NCI-H2227 (cell line): Measurements from ENCODE around the gene AK8.

Source experiments
- DNase-seq: peaks from one replicate; lab custom pipeline; 2025; ENCODE audit not compliant: unreplicated experiment; lab: John Stamatoyannopoulos, UW

Gene AK8

DNA sequence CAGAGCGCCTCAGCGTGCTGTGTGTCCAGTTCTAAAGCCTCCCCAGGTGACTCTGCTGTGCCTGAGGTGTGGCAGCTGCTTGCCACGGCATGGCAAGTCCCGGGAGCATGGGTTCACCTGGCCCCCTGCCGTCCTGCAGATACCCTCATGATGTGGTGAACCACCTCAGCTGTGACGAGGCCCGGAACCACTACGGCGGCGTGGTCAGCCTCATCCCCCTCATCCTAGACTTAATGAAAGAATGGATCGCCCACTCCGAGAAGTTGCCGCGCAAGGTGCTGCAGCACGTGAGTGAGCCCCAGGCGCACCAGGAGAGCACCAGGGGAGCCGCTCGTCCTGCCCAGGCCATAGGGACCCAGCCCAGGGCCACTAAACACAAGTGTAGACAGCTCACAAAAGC, 10.1 kb upstream of the AK8 start:
- DNase-seq: no peak

GRCh38 chr9:132887181-132888120, 9.4 kb upstream of the AK8 start:
- no peak for DNase-seq

DNA sequence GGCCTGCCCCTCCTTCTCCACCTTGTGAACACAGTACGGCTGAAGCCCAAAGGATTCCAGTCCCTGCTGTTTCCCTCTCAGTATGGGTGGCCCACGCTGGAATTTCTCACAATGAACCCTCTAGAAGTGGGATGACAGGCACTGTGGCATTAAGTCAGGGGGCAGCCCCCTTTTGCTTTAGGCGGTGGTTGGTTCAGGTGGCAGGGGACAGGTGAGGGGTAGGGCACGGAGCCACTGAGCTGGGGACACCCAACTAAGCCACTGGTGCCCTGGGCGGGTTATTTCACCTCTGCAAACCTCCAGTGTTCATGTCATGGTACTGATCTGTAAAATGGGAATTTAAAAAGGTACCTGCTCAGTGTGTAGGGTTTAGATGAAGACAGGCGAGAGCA, 8.2 kb upstream of the AK8 start:
- DNase-seq: no peak

GRCh38 chr9:132885720-132886333, 7.7 kb upstream of the AK8 start:
- no peak for DNase-seq

GRCh38 chr9:132883349-132884294, 5.5 kb upstream of the AK8 start:
- DNase-seq: no peak

DNA sequence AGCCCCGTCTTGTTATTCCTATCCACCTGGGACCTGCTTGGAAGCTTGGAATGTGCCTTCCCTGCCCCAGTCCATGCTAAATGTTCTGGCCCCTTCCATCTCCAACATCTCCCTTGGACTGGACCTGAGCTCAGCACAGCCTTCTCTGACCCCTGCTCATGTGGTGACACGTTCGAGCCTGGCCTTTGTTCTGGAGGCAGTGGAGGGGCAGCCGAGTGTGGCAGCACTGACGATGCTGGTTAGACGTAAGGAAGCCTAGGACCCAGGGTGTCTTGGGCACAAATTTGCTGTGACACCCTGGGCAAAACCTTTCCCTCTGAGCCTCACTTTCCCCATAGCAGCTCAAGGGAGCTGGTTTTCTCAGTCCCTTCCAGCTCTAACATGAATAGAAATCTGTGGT, 4.5 kb upstream of the AK8 start:
- no peak for DNase-seq

GRCh38 chr9:132881826-132882225, 3.7 kb upstream of the AK8 start:
- no peak for DNase-seq

DNA sequence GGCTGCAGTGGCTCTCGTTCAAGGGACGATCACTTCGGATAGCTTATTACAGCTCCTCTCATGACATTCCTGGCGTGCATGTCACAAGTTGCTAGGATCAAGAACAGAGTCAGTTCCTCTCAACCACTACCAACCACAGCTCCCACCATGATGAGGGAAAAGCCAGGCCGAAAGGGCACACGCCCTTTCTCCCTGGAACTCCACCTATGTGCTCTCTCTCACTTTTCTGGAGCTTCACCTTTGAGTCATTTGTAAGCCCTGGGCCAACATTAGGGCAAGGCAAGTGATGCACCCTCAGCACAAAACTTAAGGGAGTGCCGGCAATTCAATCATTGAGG, 2.2 kb upstream of the AK8 start:
- DNase-seq: no peak

GRCh38 chr9:132879457-132880323, 1.6 kb upstream of the AK8 start:
- DNase-seq: no peak

GRCh38 chr9:132878695-132879456, 792 bp upstream of the AK8 start, which contains the start of gene SPACA9:
SPACA9 (plus strand) TSS chr9:132878898; CDS start chr9:132883948, 5,050 bp downstream.
- peak; percentile 70 for DNase-seq

- no peak for DNase-seq
Observed at GRCh38 chr9:132877458-132877823, 643 bp downstream of the AK8 start.

DNA sequence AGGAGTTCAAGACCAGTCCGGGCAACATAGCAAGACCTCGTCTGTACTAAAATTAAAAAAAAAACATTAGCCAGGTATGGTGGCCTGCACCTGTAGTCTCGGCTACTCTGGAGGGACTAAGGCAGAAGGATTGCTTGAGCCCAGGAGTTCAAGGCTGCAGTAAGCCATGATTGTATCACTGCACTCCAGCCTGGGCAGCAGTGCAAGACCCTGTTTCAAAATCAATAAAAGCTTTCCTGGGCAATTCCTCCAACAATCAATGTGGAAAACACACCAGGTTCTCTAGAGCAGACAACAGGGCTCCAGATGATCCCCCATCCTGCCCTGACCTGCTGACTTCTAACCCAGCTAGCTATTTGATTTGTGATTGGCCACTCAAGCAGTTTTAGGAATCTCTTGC, 1.2 kb downstream of the AK8 start:
- no peak for DNase-seq

DNA sequence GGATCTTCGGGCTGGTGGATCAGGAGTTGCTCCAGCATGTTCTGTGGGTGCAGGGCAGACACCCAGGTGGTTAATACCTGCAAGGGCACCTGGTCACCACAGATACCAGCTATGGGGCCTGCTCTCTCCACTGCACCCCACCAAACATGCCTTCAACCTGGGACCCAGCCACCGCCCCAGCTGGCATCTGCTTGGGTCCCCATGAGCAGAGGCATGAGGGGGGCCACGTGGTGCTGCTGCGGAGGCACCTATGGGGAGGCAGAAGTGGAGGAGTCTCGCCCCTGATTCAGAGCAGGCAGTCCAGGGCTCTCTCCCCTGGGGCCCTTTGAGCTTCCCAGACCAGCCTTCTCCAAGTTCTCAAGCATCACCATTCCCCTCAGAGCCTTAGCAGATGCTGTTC, 2.9 kb downstream of the AK8 start:
- no peak for DNase-seq

DNA sequence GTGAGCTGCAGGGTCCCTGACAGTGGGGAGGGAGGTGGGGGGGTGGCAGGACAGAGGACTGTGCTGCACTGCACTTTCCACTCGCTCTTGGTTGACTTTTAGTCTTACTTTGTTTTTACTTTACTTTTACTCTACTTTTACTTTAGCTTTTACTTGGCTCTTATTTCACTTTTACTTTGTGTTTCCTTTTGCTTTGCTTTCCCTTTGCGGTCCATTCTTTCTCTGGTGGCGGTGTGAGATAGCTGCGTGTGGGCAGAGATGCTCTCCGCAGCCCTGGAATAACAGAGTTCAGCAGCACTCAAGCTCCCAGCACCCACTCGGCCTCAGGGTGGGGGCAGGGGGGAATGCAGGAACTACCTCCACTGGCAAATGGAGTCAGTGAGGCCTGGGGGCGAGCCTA, 4.7 kb downstream of the AK8 start:
- DNase-seq: no peak

- DNase-seq: no peak
Observed at GRCh38 chr9:132869266-132869665, 8.8 kb downstream of the AK8 start.

DNA sequence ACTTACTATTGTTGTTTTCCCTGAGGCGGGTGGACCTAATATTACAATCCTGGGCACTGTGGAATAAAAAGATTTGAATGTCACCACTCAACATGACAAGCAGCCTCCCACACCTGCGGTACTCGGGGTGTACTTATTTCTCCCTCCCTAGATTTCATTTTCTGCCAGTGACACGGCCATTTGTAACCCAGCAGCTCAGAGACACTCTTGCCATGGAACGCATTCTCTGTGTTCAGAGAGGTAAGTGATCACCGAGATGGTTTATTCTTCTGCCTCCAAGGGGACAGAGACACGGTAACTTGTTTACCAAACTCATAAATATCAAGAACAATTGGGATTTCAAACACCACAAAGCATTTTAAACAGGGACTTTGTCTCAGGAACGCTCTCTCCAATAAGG, 11.2 kb downstream of the AK8 start:
- no peak for DNase-seq

GRCh38 chr9:132864691-132865090, 13.4 kb downstream of the AK8 start:
- DNase-seq: no peak

DNA sequence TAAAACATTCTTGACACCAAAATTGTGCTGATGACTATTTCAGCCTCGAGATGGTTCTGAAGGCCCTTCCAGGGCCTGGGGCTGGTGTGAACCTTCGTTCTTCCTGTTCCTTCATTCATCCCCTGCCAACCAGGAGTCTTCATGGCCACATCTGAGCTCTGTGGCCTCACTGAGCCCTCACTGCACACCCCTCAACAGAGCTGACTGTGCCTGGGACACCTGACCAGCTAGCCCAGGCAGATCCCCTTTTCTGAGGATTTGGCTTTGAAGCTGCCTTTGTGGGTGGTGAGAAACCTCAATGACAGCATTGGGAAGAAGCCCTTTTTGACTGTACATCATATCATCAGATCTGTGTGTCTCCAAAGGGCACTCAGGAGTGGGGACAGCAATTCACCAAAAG, 13.8 kb downstream of the AK8 start:
- no peak for DNase-seq

- no peak for DNase-seq
Observed at GRCh38 chr9:132863096-132863495, 15.0 kb downstream of the AK8 start.

- DNase-seq: no peak
Observed at GRCh38 chr9:132862533-132862932, 15.6 kb downstream of the AK8 start.
